Naive thymus-derived CD4-positive, alpha-beta T cell (primary cell): ENCODE data around the gene KLHL35. TPM values are rescaled to one million over a fixed set of nuclear protein-coding genes. Genes with fewer than 3 reads are reported as not detected.

Experiments
- ATAC-seq: fragments of 150-1000 bp; cut with Tn5 transposase; 2 replicates; pipeline ENCODE4 v1.10.0; 2021; ENCODE audit warnings: mild to moderate bottlenecking, moderate library complexity
- CTCF ChIA-PET: fragments of 350-600 bp; sonication (Branson Sonifier 250); formaldehyde crosslinking; loops from one replicate; lab custom pipeline; 2021; ENCODE audit warnings: antibody characterized with exemption; lab: Charles Lee
- POLR2A ChIA-PET: fragments of 350-600 bp; sonication (Branson Sonifier 250); formaldehyde crosslinking; loops from one replicate; lab custom pipeline; 2021; ENCODE audit warnings: antibody characterized with exemption, inconsistent platforms; lab: Charles Lee
- DNase-seq, 9 donors: peaks; one replicate each; pipeline versions ENCODE4 v3.0.0 to v3.0.0-alpha.2; 2020 to 2022; ENCODE audit warnings: mixed read lengths in 1 of 9
- H3K27ac ChIP-seq: one replicate; pipeline ENCODE4 v1.7.0; 2013; ENCODE audit warnings: mild to moderate bottlenecking, low read depth, low read length, moderate library complexity
- H3K27me3 ChIP-seq, 2 donors: one replicate each; pipeline ENCODE4 v1.7.0; 2013; ENCODE audit warnings: low read length in 2 of 2, mild to moderate bottlenecking in 2 of 2, moderate library complexity in 2 of 2; ENCODE audit not compliant: control insufficient read depth in 2 of 2, insufficient read depth in 2 of 2
- H3K36me3 ChIP-seq, 3 experiments: 1 replicate in 2 of 3; 2 replicates in 1 of 3; pipeline ENCODE4 v1.7.0; 2013; ENCODE audit warnings: low read length in 3 of 3, mild to moderate bottlenecking in 3 of 3, moderate library complexity in 1 of 3; ENCODE audit not compliant: insufficient read depth in 3 of 3, control insufficient read depth in 2 of 3
- H3K4me1 ChIP-seq, 2 donors: one replicate each; pipeline ENCODE4 v1.7.0; 2013; ENCODE audit warnings: low read length in 2 of 2, mild to moderate bottlenecking in 2 of 2, moderate library complexity in 1 of 2; ENCODE audit not compliant: control insufficient read depth in 2 of 2, insufficient read depth in 2 of 2
- H3K4me3 ChIP-seq: 2 replicates; pipeline ENCODE4 v1.7.0; 2013; ENCODE audit warnings: mild to moderate bottlenecking, low read length
- H3K9me3 ChIP-seq, 3 experiments: 1 replicate in 2 of 3; 2 replicates in 1 of 3; pipeline ENCODE4 v1.7.0; 2013; ENCODE audit warnings: low read length in 3 of 3; ENCODE audit not compliant: control insufficient read depth in 2 of 3
- H3K27ac Mint-ChIP-seq, 9 donors: one replicate each; pipeline ENCODE4 v1.8.0; 2020 to 2022; ENCODE audit warnings: mixed read lengths in 9 of 9, mild to moderate bottlenecking in 8 of 9, moderate library complexity in 5 of 9, inconsistent platforms in 2 of 9
- H3K27me3 Mint-ChIP-seq, 5 donors: one replicate each; pipeline ENCODE4 v1.8.0; 2021 to 2022; ENCODE audit warnings: mixed read lengths in 5 of 5, mild to moderate bottlenecking in 1 of 5
- H3K36me3 Mint-ChIP-seq, 5 donors: one replicate each; pipeline ENCODE4 v1.8.0; 2020 to 2022; ENCODE audit warnings: mixed read lengths in 5 of 5, mild to moderate bottlenecking in 3 of 5, inconsistent platforms in 1 of 5
- H3K4me1 Mint-ChIP-seq, 7 donors: one replicate each; pipeline ENCODE4 v1.8.0; 2020 to 2022; ENCODE audit warnings: mixed read lengths in 7 of 7, mild to moderate bottlenecking in 3 of 7, inconsistent platforms in 1 of 7
- H3K4me3 Mint-ChIP-seq, 10 donors: one replicate each; pipeline ENCODE4 v1.8.0; 2020 to 2022; ENCODE audit warnings: mild to moderate bottlenecking in 10 of 10, mixed read lengths in 10 of 10, moderate library complexity in 6 of 10, inconsistent platforms in 2 of 10
- H3K9me3 Mint-ChIP-seq, 11 donors: one replicate each; pipeline ENCODE4 v1.8.0; 2020 to 2022; ENCODE audit warnings: mixed read lengths in 11 of 11, mild to moderate bottlenecking in 4 of 11, inconsistent platforms in 1 of 11, moderate library complexity in 1 of 11
- intact Hi-C, 2 donors: fragments of 100-400 bp; cut with micrococcal nuclease; formaldehyde crosslinking; loops; one replicate each; pipeline ENCODE4 v1.15.1; 2023
- polyA plus RNA-seq, 2 donors: library from polyadenylated mRNA; unstranded; fragments of 300-500 nt; fragmentation: Illumina TruSeq; gene quantifications; one replicate each; pipeline ENCODE4 v1.2.3, GENCODE V29; 2021
- total RNA-seq, 6 experiments: library from RNA in 5 of 6; stranded (reverse) in 5 of 6; gene quantifications; 1 replicate in 5 of 6; 2 replicates in 1 of 6; pipeline ENCODE4 v1.2.3 and lab custom pipeline; 2021 to 2026

The KLHL35 gene
- total and polyA plus RNA-seq, 7 experiments from 2014 or later = 0.57 to 1.4 (median 0.67) TPM

GRCh38 chr11:75461151-75461550 lies 28.1 kb upstream of the KLHL35 start:
- intact Hi-C loops = no loop called here
- Histone ChIP-seq H3K4me1 (no peaks in the 10 kb centered on the region), H3K27me3 (no peaks in the 10 kb centered on the region), H3K36me3 (no peaks in the 10 kb centered on the region), H3K9me3 (no peaks in the 10 kb centered on the region), H3K4me3 (no peak overlapping the region), H3K27ac (no peak overlapping the region)
- ATAC-seq = no peak
- ChIA-PET POLR2A (no interaction called here), CTCF (interaction anchor here (0.6 kb wide), 1 partner anchor 71 kb away, joined by 4 read pairs; no protein-coding TSS in a partner anchor)
- Mint-ChIP-seq H3K27ac (no peak overlapping the region), H3K9me3 (no peaks in the 10 kb centered on the region), H3K4me3 (no peak overlapping the region), H3K27me3 (no peaks in the 10 kb centered on the region), H3K4me1 (peaks cover 0 to 2% (median 0%) of the 10 kb centered on the region in 7 donors), H3K36me3 (peaks cover 0 to 4% (median 0%) of the 10 kb centered on the region in 5 donors)
- DNase-seq = no peak

GRCh38 chr11:75456596-75457183 lies 23.7 kb upstream of the KLHL35 start:
- Mint-ChIP-seq H3K4me3 (no peak overlapping the region), H3K36me3 (peaks cover 0 to 8% (median 3%) of the 10 kb centered on the region in 5 donors), H3K4me1 (no peaks in the 10 kb centered on the region), H3K27me3 (no peaks in the 10 kb centered on the region), H3K27ac (no peak overlapping the region), H3K9me3 (no peaks in the 10 kb centered on the region)
- CTCF ChIA-PET = interaction anchor here (1.4 kb wide), 1 partner anchor 13 kb away, joined by 5 read pairs; no protein-coding TSS in a partner anchor
- DNase-seq (no peak), ATAC-seq (no peak)
- intact Hi-C loops = no loop called here
- Histone ChIP-seq H3K9me3 (no peaks in the 10 kb centered on the region), H3K27me3 (no peaks in the 10 kb centered on the region), H3K4me1 (no peaks in the 10 kb centered on the region), H3K36me3 (no peaks in the 10 kb centered on the region), H3K4me3 (no peak overlapping the region), H3K27ac (no peak overlapping the region)
- POLR2A ChIA-PET = no interaction called here

- no peaks in the 10 kb centered on the region for H3K4me1 ChIP-seq
- H3K27me3 Mint-ChIP-seq = no peaks in the 10 kb centered on the region
- H3K9me3 Mint-ChIP-seq = no peaks in the 10 kb centered on the region
- no peaks in the 10 kb centered on the region for H3K4me1 Mint-ChIP-seq
- intact Hi-C loops = no loop called here
- CTCF ChIA-PET = interaction anchor here (0.8 to 1.5 kb wide), 2 partner anchors 9 to 10 kb away, joined by 3 read pairs; no protein-coding TSS in a partner anchor
- no peak for DNase-seq
- H3K4me3 Mint-ChIP-seq = no peak overlapping the region
- POLR2A ChIA-PET = no interaction called here
- peaks cover 0 to 8% (median 3%) of the 10 kb centered on the region in 5 donors for H3K36me3 Mint-ChIP-seq
- H3K36me3 ChIP-seq = no peaks in the 10 kb centered on the region
- H3K9me3 ChIP-seq = no peaks in the 10 kb centered on the region
- ATAC-seq = no peak
- H3K27me3 ChIP-seq = no peaks in the 10 kb centered on the region
- no peak overlapping the region for H3K27ac ChIP-seq
- H3K4me3 ChIP-seq = no peak overlapping the region
- H3K27ac Mint-ChIP-seq = no peak overlapping the region
Observed at GRCh38 chr11:75454987-75455386, 22.0 kb upstream of the KLHL35 start.

GRCh38 chr11:75453916-75454655 lies 21.1 kb upstream of the KLHL35 start:
- H3K9me3 Mint-ChIP-seq = no peaks in the 10 kb centered on the region
- H3K4me1 Mint-ChIP-seq = no peaks in the 10 kb centered on the region
- intact Hi-C loops = no loop called here
- H3K4me3 Mint-ChIP-seq = no peak overlapping the region
- Histone ChIP-seq H3K27ac (no peak overlapping the region), H3K9me3 (no peaks in the 10 kb centered on the region), H3K27me3 (no peaks in the 10 kb centered on the region), H3K4me3 (no peak overlapping the region), H3K36me3 (no peaks in the 10 kb centered on the region), H3K4me1 (no peaks in the 10 kb centered on the region)
- POLR2A ChIA-PET = interaction anchor here (0.6 kb wide), 1 partner anchor 71 kb away, joined by 3 read pairs; the partner anchor contains the start of gene GDPD5
- H3K27ac Mint-ChIP-seq = no peak overlapping the region
- no peaks in the 10 kb centered on the region for H3K27me3 Mint-ChIP-seq
- CTCF ChIA-PET = interaction anchor here (1.5 kb wide), 1 partner anchor 9 kb away, joined by 3 read pairs; no protein-coding TSS in a partner anchor
- H3K36me3 Mint-ChIP-seq = peaks cover 0 to 8% (median 3%) of the 10 kb centered on the region in 5 donors
- DNase-seq (no peak), ATAC-seq (no peak)

GRCh38 chr11:75450826-75451821 lies 18.1 kb upstream of the KLHL35 start:
- Histone ChIP-seq H3K4me3 (no peak overlapping the region), H3K4me1 (no peaks in the 10 kb centered on the region), H3K9me3 (no peaks in the 10 kb centered on the region), H3K36me3 (no peaks in the 10 kb centered on the region), H3K27ac (no peak overlapping the region), H3K27me3 (no peaks in the 10 kb centered on the region)
- intact Hi-C loops = no loop called here
- H3K9me3 Mint-ChIP-seq = no peaks in the 10 kb centered on the region
- DNase-seq (peak in 1 of 9 donors; percentile 56), ATAC-seq (peak; percentile 40)
- H3K27me3 Mint-ChIP-seq = no peaks in the 10 kb centered on the region
- H3K27ac Mint-ChIP-seq = no peak overlapping the region
- peaks cover 0 to 8% (median 3%) of the 10 kb centered on the region in 5 donors for H3K36me3 Mint-ChIP-seq
- ChIA-PET POLR2A (no interaction called here), CTCF (no interaction called here)
- H3K4me1 Mint-ChIP-seq = no peaks in the 10 kb centered on the region
- H3K4me3 Mint-ChIP-seq = no peak overlapping the region

- no peak for DNase-seq
- peaks cover 0 to 6% (median 3%) of the 10 kb centered on the region in 5 donors for H3K36me3 Mint-ChIP-seq
- no peak overlapping the region for H3K4me3 Mint-ChIP-seq
- no peaks in the 10 kb centered on the region for H3K9me3 Mint-ChIP-seq
- Histone ChIP-seq H3K27me3 (no peaks in the 10 kb centered on the region), H3K27ac (no peak overlapping the region), H3K4me3 (no peak overlapping the region), H3K4me1 (no peaks in the 10 kb centered on the region), H3K9me3 (no peaks in the 10 kb centered on the region), H3K36me3 (no peaks in the 10 kb centered on the region)
- ChIA-PET POLR2A (no interaction called here), CTCF (no interaction called here)
- no peak overlapping the region for H3K27ac Mint-ChIP-seq
- intact Hi-C loops = no loop called here
- no peaks in the 10 kb centered on the region for H3K27me3 Mint-ChIP-seq
- peaks cover 0 to 2% (median 0%) of the 10 kb centered on the region in 7 donors for H3K4me1 Mint-ChIP-seq
- no peak for ATAC-seq
Observed at GRCh38 chr11:75450236-75450635, 17.2 kb upstream of the KLHL35 start.
